Rectal smooth muscle tissue (tissue), 1 donor: ENCODE measurements around the gene EPAS1.

ENCODE experiments used
- H3K27ac ChIP-seq: one replicate; pipeline ENCODE4 v1.7.0; 2013; ENCODE audit warnings: low read depth, low read length, inconsistent platforms
- H3K27me3 ChIP-seq: one replicate; pipeline ENCODE4 v1.7.0; 2013; ENCODE audit warnings: low read length; ENCODE audit not compliant: control insufficient read depth, insufficient read depth
- H3K36me3 ChIP-seq: one replicate; pipeline ENCODE4 v1.7.0; 2013; ENCODE audit warnings: low read length; ENCODE audit not compliant: control insufficient read depth, insufficient read depth
- H3K4me1 ChIP-seq: one replicate; pipeline ENCODE4 v1.7.0; 2013; ENCODE audit warnings: low read length; ENCODE audit not compliant: control insufficient read depth, insufficient read depth
- H3K4me3 ChIP-seq: one replicate; pipeline ENCODE4 v1.7.0; 2013; ENCODE audit warnings: low read length
- H3K9ac ChIP-seq: one replicate; pipeline ENCODE4 v1.7.0; 2013; ENCODE audit warnings: low read length

The EPAS1 gene

GRCh38 chr2:46296840-46297545 is at the start of gene EPAS1:
TSS of gene EPAS1 (plus strand) at chr2:46297407. CDS start at chr2:46297912, 505 bp downstream.
- Histone ChIP-seq H3K9ac (peak within 1 kb of the TSS; percentile 66), H3K4me1 (no peaks in the 10 kb centered on the region), H3K27me3 (no peaks in the 10 kb centered on the region), H3K27ac (peak within 1 kb of the TSS; percentile 74), H3K36me3 (no peaks in the 10 kb centered on the region), H3K4me3 (peak within 1 kb of the TSS; percentile 90)

GRCh38 chr2:46248171-46248570 is 49.0 kb upstream of the EPAS1 start:
- Histone ChIP-seq H3K4me3 (no peak overlapping the region), H3K27me3 (no peaks in the 10 kb centered on the region), H3K27ac (no peak overlapping the region), H3K4me1 (no peaks in the 10 kb centered on the region), H3K36me3 (no peaks in the 10 kb centered on the region), H3K9ac (no peak overlapping the region)

- no peaks in the 10 kb centered on the region for H3K36me3 ChIP-seq
- no peaks in the 10 kb centered on the region for H3K4me1 ChIP-seq
- no peak overlapping the region for H3K4me3 ChIP-seq
- H3K27ac ChIP-seq, result no peak overlapping the region
- no peaks in the 10 kb centered on the region for H3K27me3 ChIP-seq
- no peak overlapping the region for H3K9ac ChIP-seq
Measured at GRCh38 chr2:46249654-46250053, 47.6 kb upstream of the EPAS1 start.

- no peak overlapping the region for H3K27ac ChIP-seq
- H3K36me3 ChIP-seq, result no peaks in the 10 kb centered on the region
- H3K4me3 ChIP-seq, result no peak overlapping the region
- H3K27me3 ChIP-seq, result no peaks in the 10 kb centered on the region
- H3K4me1 ChIP-seq, result no peaks in the 10 kb centered on the region
- no peak overlapping the region for H3K9ac ChIP-seq
Measured at GRCh38 chr2:46252891-46253659, 44.1 kb upstream of the EPAS1 start.

GRCh38 chr2:46254474-46254873 is 42.7 kb upstream of the EPAS1 start:
- H3K27me3 ChIP-seq, result no peaks in the 10 kb centered on the region
- no peaks in the 10 kb centered on the region for H3K36me3 ChIP-seq
- H3K4me3 ChIP-seq, result no peak overlapping the region
- no peaks in the 10 kb centered on the region for H3K4me1 ChIP-seq
- H3K9ac ChIP-seq, result no peak overlapping the region
- no peak overlapping the region for H3K27ac ChIP-seq

- Histone ChIP-seq H3K27ac (no peak overlapping the region), H3K27me3 (no peaks in the 10 kb centered on the region), H3K9ac (no peak overlapping the region), H3K4me3 (no peak overlapping the region), H3K36me3 (no peaks in the 10 kb centered on the region), H3K4me1 (no peaks in the 10 kb centered on the region)
Measured at GRCh38 chr2:46256563-46257142, 40.6 kb upstream of the EPAS1 start.

GRCh38 chr2:46257476-46257875 is 39.7 kb upstream of the EPAS1 start:
- Histone ChIP-seq H3K27me3 (no peaks in the 10 kb centered on the region), H3K36me3 (no peaks in the 10 kb centered on the region), H3K4me3 (no peak overlapping the region), H3K4me1 (no peaks in the 10 kb centered on the region), H3K9ac (no peak overlapping the region), H3K27ac (no peak overlapping the region)

GRCh38 chr2:46257980-46258379 is 39.2 kb upstream of the EPAS1 start:
- Histone ChIP-seq H3K36me3 (no peaks in the 10 kb centered on the region), H3K27ac (no peak overlapping the region)

GRCh38 chr2:46258937-46259776 is 38.0 kb upstream of the EPAS1 start:
- H3K36me3 ChIP-seq, result no peaks in the 10 kb centered on the region
- no peak overlapping the region for H3K9ac ChIP-seq
- no peaks in the 10 kb centered on the region for H3K27me3 ChIP-seq
- H3K4me1 ChIP-seq, result no peaks in the 10 kb centered on the region
- H3K27ac ChIP-seq, result no peak overlapping the region
- no peak overlapping the region for H3K4me3 ChIP-seq

More at GRCh38 chr2:46257980-46258379, 39.2 kb upstream of the EPAS1 start:
- no peaks in the 10 kb centered on the region for H3K27me3 ChIP-seq
- no peak overlapping the region for H3K4me3 ChIP-seq
- H3K9ac ChIP-seq, result no peak overlapping the region
- no peaks in the 10 kb centered on the region for H3K4me1 ChIP-seq

- Histone ChIP-seq H3K4me1 (no peaks in the 10 kb centered on the region), H3K27ac (no peak overlapping the region), H3K4me3 (no peak overlapping the region), H3K9ac (no peak overlapping the region), H3K27me3 (no peaks in the 10 kb centered on the region), H3K36me3 (no peaks in the 10 kb centered on the region)
Measured at GRCh38 chr2:46259777-46260168, 37.4 kb upstream of the EPAS1 start.

- no peak overlapping the region for H3K27ac ChIP-seq
Measured at GRCh38 chr2:46260305-46260704, 36.9 kb upstream of the EPAS1 start.

More at GRCh38 chr2:46260305-46260704, 36.9 kb upstream of the EPAS1 start:
- Histone ChIP-seq H3K36me3 (no peaks in the 10 kb centered on the region), H3K4me1 (no peaks in the 10 kb centered on the region), H3K4me3 (no peak overlapping the region), H3K9ac (no peak overlapping the region), H3K27me3 (no peaks in the 10 kb centered on the region)
